ENCODE results near the gene CARS1. TPM values are rescaled to one million over a fixed set of nuclear protein-coding genes. Genes with fewer than 3 reads are reported as not detected.

Gene CARS1
- total RNA-seq (2014; rRNA removed; shearing (Covaris generic); ENCODE audit: low replicate concordance), result 18.8 and 19.9 TPM in 2 replicates

DNA sequence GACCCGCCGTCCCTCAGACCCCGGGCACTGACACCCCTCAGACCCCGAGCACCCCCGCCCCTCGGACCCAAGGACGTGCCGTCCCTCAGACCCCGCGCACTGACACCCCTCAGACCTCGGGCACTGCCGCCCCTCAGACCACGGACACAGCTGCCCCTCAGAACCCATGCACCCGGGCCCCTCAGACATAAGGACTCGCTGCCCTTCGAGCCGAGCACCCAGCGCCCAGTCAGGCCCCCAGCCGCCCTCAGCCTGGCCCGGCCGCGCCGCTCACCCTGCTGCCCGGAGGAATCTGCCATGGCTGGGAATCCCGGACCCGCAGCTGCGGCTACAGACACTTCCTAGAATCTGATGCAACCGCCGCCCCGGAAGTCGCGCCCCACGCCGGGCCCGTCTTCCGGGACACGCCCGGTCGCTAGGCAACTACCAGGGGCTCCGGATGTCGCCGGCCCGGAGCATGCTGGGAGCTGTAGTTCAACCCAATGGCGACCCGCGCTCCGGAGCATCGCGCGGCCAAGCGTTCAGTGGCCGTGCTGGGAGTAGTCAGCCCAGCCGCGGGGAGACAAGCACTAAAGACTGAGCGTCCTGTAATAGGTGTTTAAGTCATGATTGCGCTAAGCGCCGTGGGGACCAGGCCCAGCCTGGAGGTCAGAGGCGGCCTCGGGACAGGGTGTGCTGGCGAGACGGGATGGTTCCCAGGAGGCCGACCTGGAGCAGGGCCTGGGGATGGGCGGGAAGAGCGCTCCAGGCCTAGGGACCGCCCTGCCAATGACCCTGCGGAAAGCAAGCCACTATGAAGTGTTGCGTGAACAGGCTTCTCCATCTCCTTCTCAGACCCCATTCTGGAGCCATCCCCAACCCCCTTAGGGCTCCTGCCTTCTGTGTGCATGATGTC, at the start of gene CARS1:
CARS1 (minus strand) TSS at position 355 of the 895 bp plus-strand sequence; CDS start at position 299, 56 bp downstream.
- in situ Hi-C loops (cut with HindIII; ENCODE audit: low pct_unique_long_range_greater_than_20kb, low sequenced_read_pairs), result no loop called here
- DNase-seq (ENCODE audit: low read depth), result peak; percentile 92

GRCh38 chr11:3105791-3106735, 48.8 kb upstream of the CARS1 start:
- DNase-seq (ENCODE audit: low read depth), result no peak
- in situ Hi-C loops (cut with HindIII; ENCODE audit: low pct_unique_long_range_greater_than_20kb, low sequenced_read_pairs), result no loop called here

DNA sequence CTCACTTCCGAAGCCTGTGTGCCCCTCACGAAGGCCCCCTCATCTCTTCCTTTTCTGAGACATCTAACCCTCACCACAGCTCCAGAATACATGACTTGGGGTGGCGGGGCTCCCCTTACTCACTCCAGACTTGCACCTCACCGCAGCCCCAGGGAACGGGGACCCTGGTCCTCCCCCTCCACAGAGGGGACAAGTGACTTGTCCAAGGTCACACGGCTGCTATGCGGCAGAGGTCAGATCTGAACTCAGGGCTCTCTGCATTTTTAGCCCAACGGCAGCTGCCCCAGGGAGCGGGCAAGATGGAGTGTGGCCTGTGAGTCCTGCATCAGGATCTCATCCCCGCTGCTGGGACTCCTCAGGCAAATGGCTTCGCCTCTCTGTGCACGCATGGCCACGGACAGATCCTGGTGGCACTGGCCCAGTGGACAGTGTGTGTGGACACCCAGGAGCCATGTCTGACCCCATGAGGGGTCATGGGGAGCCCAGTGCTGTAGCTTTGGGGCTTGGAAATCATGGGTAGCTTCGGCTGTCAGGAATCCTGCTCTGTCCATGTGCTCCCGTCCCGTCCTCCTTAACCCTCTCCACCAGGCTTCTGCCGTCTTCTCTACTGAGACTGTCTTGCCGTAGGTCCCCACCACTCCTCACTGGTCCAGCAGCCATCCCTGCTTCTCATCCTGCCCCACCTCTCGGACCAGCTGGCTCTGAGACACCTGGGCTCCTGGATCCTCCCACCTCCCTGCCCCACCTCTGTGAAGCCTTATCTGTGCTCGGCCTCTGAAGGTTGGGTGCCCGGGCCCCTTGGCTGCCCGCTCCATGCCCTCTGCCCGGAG, 48.0 kb upstream of the CARS1 start:
- in situ Hi-C loops (cut with HindIII; ENCODE audit: low pct_unique_long_range_greater_than_20kb, low sequenced_read_pairs), result no loop called here
- no peak for DNase-seq (ENCODE audit: low read depth)

- DNase-seq (ENCODE audit: low read depth), result no peak
- in situ Hi-C loops (cut with HindIII; ENCODE audit: low pct_unique_long_range_greater_than_20kb, low sequenced_read_pairs), result no loop called here
Measured at GRCh38 chr11:3104051-3104714, 47.0 kb upstream of the CARS1 start.

DNA sequence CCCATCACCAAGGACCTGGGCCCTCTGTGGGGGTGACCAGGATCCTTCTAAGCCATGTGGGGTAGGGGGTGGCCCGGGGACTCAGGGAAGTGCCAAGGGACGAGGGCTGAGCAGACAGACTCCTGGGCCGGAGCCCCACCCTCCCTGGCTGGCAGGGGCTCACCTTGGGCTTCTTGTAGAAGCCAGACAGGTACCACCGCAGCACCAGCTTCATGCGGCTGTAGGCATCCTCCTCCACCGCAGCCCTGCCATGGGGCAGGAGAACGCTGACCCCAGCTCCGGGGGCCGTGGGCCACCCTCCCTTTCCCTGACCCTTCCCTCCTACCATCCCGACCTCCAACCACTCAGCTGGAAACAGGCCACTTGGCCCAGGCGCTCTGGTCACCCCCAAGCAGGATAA, 45.9 kb upstream of the CARS1 start:
- no peak for DNase-seq (ENCODE audit: low read depth)

GRCh38 chr11:3102641-3102921, 45.4 kb upstream of the CARS1 start:
- no peak for DNase-seq (ENCODE audit: low read depth)
- in situ Hi-C loops (cut with HindIII; ENCODE audit: low pct_unique_long_range_greater_than_20kb, low sequenced_read_pairs), result no loop called here

More for the DNA sequence above, 45.9 kb upstream of the CARS1 start:
- in situ Hi-C loops (cut with HindIII; ENCODE audit: low pct_unique_long_range_greater_than_20kb, low sequenced_read_pairs), result no loop called here

GRCh38 chr11:3101921-3102640, 44.9 kb upstream of the CARS1 start:
- in situ Hi-C loops (cut with HindIII; ENCODE audit: low pct_unique_long_range_greater_than_20kb, low sequenced_read_pairs), result no loop called here

DNA sequence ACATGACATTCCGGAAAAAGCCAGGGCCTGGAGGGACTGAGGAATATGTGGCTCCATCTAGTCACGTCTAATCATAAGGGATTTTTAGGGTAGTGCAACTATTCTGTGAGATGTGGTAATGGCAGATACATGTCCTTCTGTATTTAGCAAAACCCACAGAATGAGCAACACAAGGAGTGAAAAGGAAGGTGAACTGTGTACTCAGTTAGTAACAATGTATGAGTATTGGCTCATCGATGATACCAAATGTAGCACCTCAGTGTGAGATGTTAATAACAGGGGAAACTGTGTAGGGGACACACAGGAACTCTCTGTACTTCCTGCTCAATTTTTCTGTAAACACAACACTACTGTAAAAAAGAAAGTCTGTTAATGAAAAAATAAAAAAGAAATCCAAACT, 42.0 kb upstream of the CARS1 start:
- in situ Hi-C loops (cut with HindIII; ENCODE audit: low pct_unique_long_range_greater_than_20kb, low sequenced_read_pairs), result no loop called here
- no peak for DNase-seq (ENCODE audit: low read depth)

More at GRCh38 chr11:3101921-3102640, 44.9 kb upstream of the CARS1 start:
- DNase-seq (ENCODE audit: low read depth), result no peak

GRCh38 chr11:3096909-3097530, 39.8 kb upstream of the CARS1 start:
- in situ Hi-C loops (cut with HindIII; ENCODE audit: low pct_unique_long_range_greater_than_20kb, low sequenced_read_pairs), result no loop called here
- no peak for DNase-seq (ENCODE audit: low read depth)

- no peak for DNase-seq (ENCODE audit: low read depth)
- in situ Hi-C loops (cut with HindIII; ENCODE audit: low pct_unique_long_range_greater_than_20kb, low sequenced_read_pairs), result no loop called here
Measured at GRCh38 chr11:3095712-3096361, 38.6 kb upstream of the CARS1 start.

DNA sequence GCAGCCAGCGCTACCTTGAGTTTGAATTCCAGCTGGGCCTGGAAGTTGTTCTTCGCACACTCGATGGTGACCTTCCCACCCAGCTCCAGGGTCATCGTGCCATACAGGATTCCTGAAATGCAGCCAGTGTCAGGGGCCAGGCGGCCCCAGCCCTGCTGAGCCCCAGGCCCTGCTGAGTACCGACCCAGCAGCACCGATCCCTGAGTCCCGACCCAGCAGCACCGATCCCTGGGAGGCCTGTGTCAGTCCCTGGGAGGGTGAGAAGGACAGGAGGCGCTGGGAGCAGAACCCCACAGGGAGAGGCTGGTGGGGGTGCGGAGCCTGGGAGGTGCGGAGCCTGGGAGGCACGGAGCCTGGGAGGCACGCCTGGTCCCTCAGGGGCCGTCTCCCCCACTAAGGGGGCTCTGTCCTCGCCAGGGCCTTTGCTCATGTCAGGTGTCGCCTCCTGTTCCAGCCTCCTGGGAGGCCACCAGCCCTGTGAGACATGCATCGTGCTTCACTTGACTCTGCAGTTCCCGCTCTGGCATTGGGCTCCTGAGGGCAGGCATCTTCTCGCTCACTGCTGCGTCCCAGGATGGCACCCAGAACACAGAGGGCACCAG, 37.1 kb upstream of the CARS1 start:
- in situ Hi-C loops (cut with HindIII; ENCODE audit: low pct_unique_long_range_greater_than_20kb, low sequenced_read_pairs), result no loop called here
- DNase-seq (ENCODE audit: low read depth), result no peak

GRCh38 chr11:3093281-3094191, 36.3 kb upstream of the CARS1 start:
- DNase-seq (ENCODE audit: low read depth), result no peak
- in situ Hi-C loops (cut with HindIII; ENCODE audit: low pct_unique_long_range_greater_than_20kb, low sequenced_read_pairs), result no loop called here

GRCh38 chr11:3092603-3093141, 35.4 kb upstream of the CARS1 start:
- no peak for DNase-seq (ENCODE audit: low read depth)
- in situ Hi-C loops (cut with HindIII; ENCODE audit: low pct_unique_long_range_greater_than_20kb, low sequenced_read_pairs), result no loop called here

- peak; percentile 66 for DNase-seq (ENCODE audit: low read depth)
- in situ Hi-C loops (cut with HindIII; ENCODE audit: low pct_unique_long_range_greater_than_20kb, low sequenced_read_pairs), result no loop called here
Measured at GRCh38 chr11:3091846-3092602, 34.8 kb upstream of the CARS1 start.

Measured in Caki2 (cell line).